Measurements from ENCODE around the gene PCCA. TPM values are rescaled to one million over a fixed set of nuclear protein-coding genes. Genes with fewer than 3 reads are reported as not detected.

The PCCA gene
- total and polyA plus RNA-seq, 8 donors: 31.4 to 140 (median 77.0) TPM

GRCh38 chr13:100338275-100338674 is 249.4 kb downstream of the PCCA start:
- no peak overlapping the region for H3K4me3 ChIP-seq
- DNase-seq: no peak
- intact Hi-C loops (cut with DNase I; ENCODE audit: low total_unique reads): no loop called here
- no peaks in the 10 kb centered on the region for H3K9me3 ChIP-seq
- H3K27me3 ChIP-seq: no peaks in the 10 kb centered on the region
- peaks cover 7 to 68% (median 50%) of the 10 kb centered on the region in 4 donors for H3K36me3 ChIP-seq
- H3K27ac ChIP-seq: no peak overlapping the region
- no peaks in the 10 kb centered on the region for H3K4me1 ChIP-seq
- TF ChIP-seq POLR2AphosphoS5 (IDR thresholded peaks at IDR 0.05) (no peak), CTCF (IDR thresholded peaks at IDR 0.05) (no peak), EP300 (IDR thresholded peaks at IDR 0.05) (no peak), POLR2A (IDR thresholded peaks at IDR 0.05) (no peak)
- WGBS, 5 donors: 84 to 95% (median 93%) methylated on average over 1 of the region's 1 CpG

- H3K9me3 ChIP-seq: no peaks in the 10 kb centered on the region
- TF ChIP-seq POLR2A (IDR thresholded peaks at IDR 0.05): no peak
- TF ChIP-seq POLR2AphosphoS5 (IDR thresholded peaks at IDR 0.05): no peak
- TF ChIP-seq CTCF (IDR thresholded peaks at IDR 0.05): no peak
- no peak for TF ChIP-seq EP300 (IDR thresholded peaks at IDR 0.05)
- H3K27me3 ChIP-seq: no peaks in the 10 kb centered on the region
- WGBS, 5 donors: 95 to 98% (median 97%) methylated on average over 8 of the region's 8 CpGs
- intact Hi-C loops (cut with DNase I; ENCODE audit: low total_unique reads): no loop called here
- peaks cover 7 to 74% (median 45%) of the 10 kb centered on the region in 4 donors for H3K36me3 ChIP-seq
- H3K4me3 ChIP-seq: no peak overlapping the region
- no peaks in the 10 kb centered on the region for H3K4me1 ChIP-seq
- DNase-seq: no peak
- H3K27ac ChIP-seq: no peak overlapping the region
Measured at GRCh38 chr13:100339411-100339940, 250.6 kb downstream of the PCCA start.

GRCh38 chr13:100340865-100341264 is 252.0 kb downstream of the PCCA start:
- H3K4me3 ChIP-seq: no peak overlapping the region
- H3K27ac ChIP-seq: no peak overlapping the region
- intact Hi-C loops (cut with DNase I; ENCODE audit: low total_unique reads): no loop called here
- no peak for DNase-seq
- H3K27me3 ChIP-seq: no peaks in the 10 kb centered on the region
- H3K36me3 ChIP-seq: peaks cover 7 to 75% (median 41%) of the 10 kb centered on the region in 4 donors
- no peaks in the 10 kb centered on the region for H3K4me1 ChIP-seq
- 77 to 91% (median 86%) methylated on average over 2 of the region's 2 CpGs for WGBS, 5 donors
- TF ChIP-seq CTCF (IDR thresholded peaks at IDR 0.05): no peak
- TF ChIP-seq POLR2A (IDR thresholded peaks at IDR 0.05): no peak
- TF ChIP-seq EP300 (IDR thresholded peaks at IDR 0.05): no peak
- TF ChIP-seq POLR2AphosphoS5 (IDR thresholded peaks at IDR 0.05): no peak
- no peaks in the 10 kb centered on the region for H3K9me3 ChIP-seq

GRCh38 chr13:100341327-100341726 is 252.4 kb downstream of the PCCA start:
- no peak for DNase-seq
- WGBS, 5 donors: 86 to 89% (median 88%) methylated on average over 6 of the region's 6 CpGs
- Histone ChIP-seq H3K27me3 (no peaks in the 10 kb centered on the region), H3K27ac (no peak overlapping the region), H3K36me3 (peaks cover 7 to 75% (median 41%) of the 10 kb centered on the region in 4 donors), H3K4me3 (no peak overlapping the region), H3K9me3 (no peaks in the 10 kb centered on the region), H3K4me1 (no peaks in the 10 kb centered on the region)
- TF ChIP-seq EP300 (IDR thresholded peaks at IDR 0.05) (no peak), CTCF (IDR thresholded peaks at IDR 0.05) (no peak), POLR2AphosphoS5 (IDR thresholded peaks at IDR 0.05) (no peak), POLR2A (IDR thresholded peaks at IDR 0.05) (no peak)
- intact Hi-C loops (cut with DNase I; ENCODE audit: low total_unique reads): no loop called here
